GM21360 (cell line): ENCODE data around the gene CNDP2.
A peak's percentile ranks its signal among the peaks of the same experiment; 100 is the strongest.

Source experiments
- ATAC-seq: cut with Tn5 transposase; IDR thresholded peaks from one replicate; pipeline ENCODE4 v1.9.1; 2021; ENCODE audit warnings: mild to moderate bottlenecking, moderate library complexity; ENCODE audit not compliant: unreplicated experiment

The CNDP2 gene

GRCh38 chr18:74495581-74496507 lies at the start of gene CNDP2:
TSS of gene CNDP2 (plus strand) at chr18:74496363. CDS start at chr18:74499974, 3,611 bp downstream.
- peak; percentile 76 for ATAC-seq

- no peak for ATAC-seq
Observed at GRCh38 chr18:74446631-74447403, 49.3 kb upstream of the CNDP2 start.

- ATAC-seq: no peak
Observed at GRCh38 chr18:74447404-74448152, 48.6 kb upstream of the CNDP2 start.

- no peak for ATAC-seq
Observed at GRCh38 chr18:74450626-74451025, 45.5 kb upstream of the CNDP2 start.

GRCh38 chr18:74451148-74451547 lies 45.0 kb upstream of the CNDP2 start:
- no peak for ATAC-seq

GRCh38 chr18:74453016-74453566 lies 43.1 kb upstream of the CNDP2 start:
- no peak for ATAC-seq

GRCh38 chr18:74453642-74454198 lies 42.4 kb upstream of the CNDP2 start:
- ATAC-seq: no peak

- ATAC-seq: no peak
Observed at GRCh38 chr18:74454279-74454751, 41.8 kb upstream of the CNDP2 start.

- no peak for ATAC-seq
Observed at GRCh38 chr18:74455386-74455785, 40.8 kb upstream of the CNDP2 start.

- no peak for ATAC-seq
Observed at GRCh38 chr18:74456017-74456348, 40.2 kb upstream of the CNDP2 start.

GRCh38 chr18:74456349-74457042 lies 39.7 kb upstream of the CNDP2 start:
- no peak for ATAC-seq

GRCh38 chr18:74457043-74457724 lies 39.0 kb upstream of the CNDP2 start, which contains the start of gene DIPK1C:
TSS of gene DIPK1C (minus strand) at chr18:74457308. CDS start at chr18:74457259, 49 bp downstream.
- ATAC-seq: no peak

- ATAC-seq: no peak
Observed at GRCh38 chr18:74457725-74458421, 38.3 kb upstream of the CNDP2 start.

GRCh38 chr18:74459889-74460288 lies 36.3 kb upstream of the CNDP2 start:
- ATAC-seq: no peak

- no peak for ATAC-seq
Observed at GRCh38 chr18:74460825-74461224, 35.3 kb upstream of the CNDP2 start.

- no peak for ATAC-seq
Observed at GRCh38 chr18:74463254-74463653, 32.9 kb upstream of the CNDP2 start.

- no peak for ATAC-seq
Observed at GRCh38 chr18:74463983-74464382, 32.2 kb upstream of the CNDP2 start.

- no peak for ATAC-seq
Observed at GRCh38 chr18:74465775-74466174, 30.4 kb upstream of the CNDP2 start.
